A673 (cell line): ENCODE measurements around the gene RESP18.

ENCODE experiments used
- CTCF ChIP-seq: fragments of 300-800, 200-600 bp; sonication (generic); conservative IDR thresholded peaks from 2 replicates; pipeline ENCODE4 v1.5.1; 2017; ENCODE audit warnings: low read depth, mild to moderate bottlenecking, antibody characterized with exemption, low read length, moderate library complexity, mixed read lengths
- EZH2 ChIP-seq: fragments of 200-600 bp; sonication (generic); IDR thresholded peaks from 2 replicates; pipeline ENCODE4 v1.6.1; 2017; ENCODE audit warnings: borderline replicate concordance, low read depth, mild to moderate bottlenecking, mixed read lengths, antibody characterized with exemption, low read length; ENCODE audit not compliant: poor library complexity, severe bottlenecking

- TF ChIP-seq CTCF (no peak), EZH2 (no peak)
Measured at GRCh38 chr2:219334076-219334475, 1.5 kb upstream of the RESP18 start.
